HS-27A (cell line): Measurements from ENCODE around the gene CATSPERD.
"Not testable (repeated sequence)": the region's sequence is repeated elsewhere in the genome, so short reads cannot be mapped to it uniquely, and the experiment has no call there.

Experiments
- DNase-seq: peaks from one replicate; pipeline ENCODE4 v3.0.0-alpha.2; 2012; ENCODE audit warnings: low read depth, missing footprints

CATSPERD gene

GRCh38 chr19:5684694-5685430, 35.6 kb upstream of the CATSPERD start:
- DNase-seq = no peak

GRCh38 chr19:5686326-5686646, 34.2 kb upstream of the CATSPERD start:
- no peak for DNase-seq

- DNase-seq = peak; percentile 61
Measured at GRCh38 chr19:5686647-5687359, 33.6 kb upstream of the CATSPERD start.

GRCh38 chr19:5687360-5688198, 32.9 kb upstream of the CATSPERD start:
- DNase-seq = no peak

GRCh38 chr19:5688262-5688881, 32.1 kb upstream of the CATSPERD start:
- DNase-seq = not testable (repeated sequence)

GRCh38 chr19:5690125-5690954, 30.1 kb upstream of the CATSPERD start, which contains the start of gene RPL36:
RPL36 (plus strand) TSS chr19:5690295; CDS start chr19:5690508, 213 bp downstream.
- DNase-seq = peak; percentile 83

GRCh38 chr19:5690955-5691821, 29.2 kb upstream of the CATSPERD start:
- DNase-seq = no peak

- DNase-seq = no peak
Measured at GRCh38 chr19:5691822-5692722, 28.4 kb upstream of the CATSPERD start.

- DNase-seq = no peak
Measured at GRCh38 chr19:5692723-5693194, 27.7 kb upstream of the CATSPERD start.

GRCh38 chr19:5693195-5694166, 27.0 kb upstream of the CATSPERD start:
- DNase-seq = no peak

GRCh38 chr19:5694167-5694955, 26.1 kb upstream of the CATSPERD start:
- no peak for DNase-seq

- DNase-seq = no peak
Measured at GRCh38 chr19:5694956-5695648, 25.3 kb upstream of the CATSPERD start.

- DNase-seq = no peak
Measured at GRCh38 chr19:5695649-5696195, 24.7 kb upstream of the CATSPERD start.

- no peak for DNase-seq
Measured at GRCh38 chr19:5696196-5697021, 24.0 kb upstream of the CATSPERD start.
